ACC112 (cell line): ENCODE data around the gene RNF144A.

Experiments used
- H2AFZ ChIP-seq: fragments of 200-600 bp; sonication (generic); one replicate; pipeline ENCODE4 v1.6.0; 2017; ENCODE audit warnings: antibody characterized with exemption, low read length; ENCODE audit not compliant: unreplicated experiment
- H3K27ac ChIP-seq: fragments of 200-600 bp; sonication (generic); 2 replicates; pipeline ENCODE4 v1.5.1; 2014; ENCODE audit warnings: low read depth, mild to moderate bottlenecking, antibody characterized with exemption, low read length, moderate library complexity
- H3K27me3 ChIP-seq: fragments of 200-600 bp; sonication (generic); 2 replicates; pipeline ENCODE4 v1.6.1; 2014; ENCODE audit warnings: mild to moderate bottlenecking, antibody characterized with exemption, low read length, moderate library complexity, mixed read lengths; ENCODE audit not compliant: insufficient read depth
- H3K36me3 ChIP-seq: fragments of 200-600 bp; sonication (generic); 2 replicates; pipeline ENCODE4 v1.6.1; 2016; ENCODE audit warnings: mild to moderate bottlenecking, antibody characterized with exemption, low read length, moderate library complexity, mixed read lengths; ENCODE audit not compliant: insufficient read depth
- H3K4me1 ChIP-seq: fragments of 200-600 bp; sonication (generic); one replicate; pipeline ENCODE4 v1.6.1; 2016; ENCODE audit warnings: low read length, mixed read lengths; ENCODE audit not compliant: insufficient read depth, unreplicated experiment, control insufficient read depth
- H3K4me3 ChIP-seq: fragments of 200-600 bp; sonication (generic); 2 replicates; pipeline ENCODE4 v1.5.1; 2014; ENCODE audit warnings: mild to moderate bottlenecking, low read depth, low read length
- H3K79me2 ChIP-seq: fragments of 200-600 bp; sonication (generic); one replicate; pipeline ENCODE4 v1.6.0; 2016; ENCODE audit warnings: low read length; ENCODE audit not compliant: control insufficient read depth, unreplicated experiment, insufficient read depth

The RNF144A gene

GRCh38 chr2:6947929-6948676 is 30.9 kb downstream of the RNF144A start:
- no peak overlapping the region for H3K27ac ChIP-seq
- no peak overlapping the region for H2AFZ ChIP-seq
- H3K36me3 ChIP-seq, result no peaks in the 10 kb centered on the region
- peaks cover 17% of the 10 kb centered on the region for H3K4me1 ChIP-seq
- no peaks in the 10 kb centered on the region for H3K79me2 ChIP-seq
- no peak overlapping the region for H3K4me3 ChIP-seq
- no peaks in the 10 kb centered on the region for H3K27me3 ChIP-seq

GRCh38 chr2:6948677-6949351 is 31.6 kb downstream of the RNF144A start:
- H3K36me3 ChIP-seq, result no peaks in the 10 kb centered on the region
- H2AFZ ChIP-seq, result no peak overlapping the region
- no peaks in the 10 kb centered on the region for H3K79me2 ChIP-seq
- H3K27ac ChIP-seq, result no peak overlapping the region
- H3K4me1 ChIP-seq, result peaks cover 17% of the 10 kb centered on the region
- no peak overlapping the region for H3K4me3 ChIP-seq
- H3K27me3 ChIP-seq, result no peaks in the 10 kb centered on the region

GRCh38 chr2:6951046-6951445 is 33.8 kb downstream of the RNF144A start:
- Histone ChIP-seq H3K4me1 (peaks cover 20% of the 10 kb centered on the region), H3K27me3 (no peaks in the 10 kb centered on the region), H2AFZ (no peak overlapping the region), H3K79me2 (no peaks in the 10 kb centered on the region), H3K27ac (no peak overlapping the region), H3K4me3 (no peak overlapping the region), H3K36me3 (no peaks in the 10 kb centered on the region)

GRCh38 chr2:6952101-6952500 is 34.9 kb downstream of the RNF144A start:
- Histone ChIP-seq H3K4me3 (no peak overlapping the region), H3K4me1 (peaks cover 16% of the 10 kb centered on the region), H2AFZ (no peak overlapping the region), H3K79me2 (no peaks in the 10 kb centered on the region), H3K27ac (no peak overlapping the region), H3K27me3 (no peaks in the 10 kb centered on the region), H3K36me3 (no peaks in the 10 kb centered on the region)

- H3K36me3 ChIP-seq, result no peaks in the 10 kb centered on the region
- H3K4me1 ChIP-seq, result peaks cover 10% of the 10 kb centered on the region
Measured at GRCh38 chr2:6954586-6954985, 37.4 kb downstream of the RNF144A start.

GRCh38 chr2:6955511-6956136 is 38.4 kb downstream of the RNF144A start:
- Histone ChIP-seq H3K4me3 (no peak overlapping the region), H3K4me1 (peaks cover 10% of the 10 kb centered on the region), H3K27ac (no peak overlapping the region), H2AFZ (no peak overlapping the region), H3K27me3 (no peaks in the 10 kb centered on the region), H3K36me3 (no peaks in the 10 kb centered on the region), H3K79me2 (no peaks in the 10 kb centered on the region)

More at GRCh38 chr2:6954586-6954985, 37.4 kb downstream of the RNF144A start:
- Histone ChIP-seq H3K79me2 (no peaks in the 10 kb centered on the region), H3K4me3 (no peak overlapping the region), H2AFZ (no peak overlapping the region), H3K27ac (no peak overlapping the region), H3K27me3 (no peaks in the 10 kb centered on the region)

GRCh38 chr2:6956566-6956965 is 39.4 kb downstream of the RNF144A start:
- H3K36me3 ChIP-seq, result no peaks in the 10 kb centered on the region
- H3K27ac ChIP-seq, result no peak overlapping the region
- H3K4me3 ChIP-seq, result no peak overlapping the region
- H2AFZ ChIP-seq, result no peak overlapping the region
- H3K27me3 ChIP-seq, result no peaks in the 10 kb centered on the region
- peaks cover 10% of the 10 kb centered on the region for H3K4me1 ChIP-seq
- no peaks in the 10 kb centered on the region for H3K79me2 ChIP-seq

- Histone ChIP-seq H2AFZ (no peak overlapping the region), H3K27ac (no peak overlapping the region)
Measured at GRCh38 chr2:6957031-6957714, 40.0 kb downstream of the RNF144A start.

GRCh38 chr2:6957910-6958615 is 40.9 kb downstream of the RNF144A start:
- Histone ChIP-seq H3K27ac (no peak overlapping the region), H3K4me3 (no peak overlapping the region), H3K36me3 (no peaks in the 10 kb centered on the region), H3K27me3 (no peaks in the 10 kb centered on the region), H2AFZ (no peak overlapping the region), H3K4me1 (peaks cover 10% of the 10 kb centered on the region), H3K79me2 (no peaks in the 10 kb centered on the region)

More at GRCh38 chr2:6957031-6957714, 40.0 kb downstream of the RNF144A start:
- Histone ChIP-seq H3K27me3 (no peaks in the 10 kb centered on the region), H3K36me3 (no peaks in the 10 kb centered on the region), H3K79me2 (no peaks in the 10 kb centered on the region), H3K4me1 (peaks cover 10% of the 10 kb centered on the region), H3K4me3 (no peak overlapping the region)

- no peak overlapping the region for H3K4me3 ChIP-seq
- no peaks in the 10 kb centered on the region for H3K27me3 ChIP-seq
- H3K79me2 ChIP-seq, result no peaks in the 10 kb centered on the region
- H3K36me3 ChIP-seq, result no peaks in the 10 kb centered on the region
- no peak overlapping the region for H2AFZ ChIP-seq
- peaks cover 10% of the 10 kb centered on the region for H3K4me1 ChIP-seq
- H3K27ac ChIP-seq, result no peak overlapping the region
Measured at GRCh38 chr2:6958616-6959235, 41.5 kb downstream of the RNF144A start.
